ENCODE data around the gene UGT2B28.
"Not testable (repeated sequence)": the region's sequence is repeated elsewhere in the genome, so short reads cannot be mapped to it uniquely, and the experiment has no call there.

UGT2B28 gene

DNA sequence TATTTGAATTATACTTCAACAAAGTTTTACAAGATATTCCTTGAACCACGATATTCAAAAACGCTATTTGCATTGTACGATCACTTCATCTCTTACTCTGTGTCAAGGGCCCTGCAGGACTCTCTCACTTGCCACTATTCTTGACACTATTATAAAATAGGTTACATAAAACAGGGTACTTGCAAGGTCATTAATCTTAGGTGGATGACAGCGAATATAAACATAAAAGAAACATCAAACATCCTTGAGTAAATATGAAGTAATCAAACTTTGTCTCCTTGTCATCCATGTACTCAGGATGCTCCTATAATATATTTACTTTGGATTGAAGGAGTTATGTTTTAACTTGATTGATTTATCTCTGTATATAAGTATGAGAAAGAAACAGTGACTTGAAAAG, at the start of gene UGT2B28:
Gene UGT2B28 (plus strand): TSS at position 395 of the 400 bp plus-strand sequence. CDS start 26 bp downstream, outside the sequence.
- H3K4me3 ChIP-seq (ENCODE audit: low read depth, low read length) = not testable (repeated sequence)

DNA sequence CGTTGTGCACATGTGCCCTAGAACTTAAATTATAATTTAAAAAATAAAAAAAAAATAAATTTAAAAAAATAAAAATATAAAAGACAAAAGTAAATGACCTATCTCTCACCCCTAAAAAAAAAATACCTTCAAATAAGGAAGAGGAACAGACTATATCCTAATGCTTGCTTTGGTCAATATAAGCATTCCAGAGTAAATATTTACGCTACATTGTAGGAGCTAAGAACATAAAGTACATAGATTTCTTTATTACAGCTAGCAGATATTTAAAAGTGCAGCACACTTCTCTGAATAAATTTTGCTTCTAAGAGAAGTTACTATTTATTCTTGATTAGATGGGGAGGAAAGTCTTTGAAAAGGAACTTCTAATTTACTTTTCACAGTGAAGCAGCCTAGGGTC, 41.2 kb upstream of the UGT2B28 start:
- TF ChIP-seq, protein P1, sequence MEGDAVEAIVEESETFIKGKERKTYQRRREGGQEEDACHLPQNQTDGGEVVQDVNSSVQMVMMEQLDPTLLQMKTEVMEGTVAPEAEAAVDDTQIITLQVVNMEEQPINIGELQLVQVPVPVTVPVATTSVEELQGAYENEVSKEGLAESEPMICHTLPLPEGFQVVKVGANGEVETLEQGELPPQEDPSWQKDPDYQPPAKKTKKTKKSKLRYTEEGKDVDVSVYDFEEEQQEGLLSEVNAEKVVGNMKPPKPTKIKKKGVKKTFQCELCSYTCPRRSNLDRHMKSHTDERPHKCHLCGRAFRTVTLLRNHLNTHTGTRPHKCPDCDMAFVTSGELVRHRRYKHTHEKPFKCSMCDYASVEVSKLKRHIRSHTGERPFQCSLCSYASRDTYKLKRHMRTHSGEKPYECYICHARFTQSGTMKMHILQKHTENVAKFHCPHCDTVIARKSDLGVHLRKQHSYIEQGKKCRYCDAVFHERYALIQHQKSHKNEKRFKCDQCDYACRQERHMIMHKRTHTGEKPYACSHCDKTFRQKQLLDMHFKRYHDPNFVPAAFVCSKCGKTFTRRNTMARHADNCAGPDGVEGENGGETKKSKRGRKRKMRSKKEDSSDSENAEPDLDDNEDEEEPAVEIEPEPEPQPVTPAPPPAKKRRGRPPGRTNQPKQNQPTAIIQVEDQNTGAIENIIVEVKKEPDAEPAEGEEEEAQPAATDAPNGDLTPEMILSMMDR (IDR thresholded peaks at IDR 0.05; ENCODE audit: low read depth, low read length) = no peak

DNA sequence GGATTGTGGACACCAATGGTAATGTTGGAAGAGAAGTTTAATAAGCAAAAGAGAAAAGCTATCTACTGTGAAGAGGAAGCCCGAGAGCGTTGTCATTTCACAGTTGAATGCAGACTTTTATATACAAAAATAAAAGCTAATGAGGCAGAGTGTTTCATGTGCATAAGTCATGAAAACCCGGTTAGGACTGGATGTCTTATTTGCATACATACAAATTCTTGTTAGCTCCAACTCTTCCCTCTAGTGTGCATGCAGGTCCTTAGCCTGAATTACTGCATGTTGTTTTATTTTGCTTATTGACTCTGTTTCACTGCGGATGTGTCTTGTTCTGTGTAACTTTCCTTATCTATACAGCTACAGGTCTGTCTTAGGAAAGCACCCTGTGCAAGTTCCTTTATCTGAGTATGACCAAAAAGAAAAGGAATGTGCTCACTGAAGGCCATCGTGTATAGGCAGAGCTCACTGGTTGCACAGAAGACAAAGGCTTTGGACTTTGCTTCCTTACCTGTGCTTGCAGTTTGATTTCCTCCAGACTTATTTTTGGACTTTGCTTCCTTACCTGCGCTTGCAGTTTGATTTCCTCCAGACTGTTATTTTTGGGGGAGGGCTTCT, 40.6 kb upstream of the UGT2B28 start:
- TF ChIP-seq, protein P1 (IDR thresholded peaks at IDR 0.05; ENCODE audit: low read depth, low read length) = no peak
- no peak overlapping the region for H3K4me3 ChIP-seq (ENCODE audit: low read depth, low read length)

More for the DNA sequence above, 41.2 kb upstream of the UGT2B28 start:
- H3K4me3 ChIP-seq (ENCODE audit: low read depth, low read length) = no peak overlapping the region

DNA sequence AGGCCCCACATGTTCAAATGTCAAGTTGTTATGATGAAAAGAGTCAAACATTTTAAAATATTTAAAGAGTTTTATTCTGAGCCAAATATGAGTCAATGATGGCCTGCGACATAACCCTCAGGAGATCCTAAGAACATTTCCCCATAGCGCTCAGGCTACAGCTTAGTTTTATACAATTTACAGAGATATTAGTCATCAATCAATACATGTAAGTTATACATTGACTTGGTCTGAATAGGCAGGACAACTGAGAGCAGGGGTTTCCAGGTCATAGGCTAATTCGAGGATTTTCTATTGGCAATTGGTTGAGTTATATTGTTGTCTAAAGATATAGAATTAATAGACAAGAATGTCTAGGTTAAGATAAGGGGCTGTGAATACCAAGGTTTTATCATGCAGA, 39.5 kb upstream of the UGT2B28 start:
- H3K4me3 ChIP-seq (ENCODE audit: low read depth, low read length) = not testable (repeated sequence)

DNA sequence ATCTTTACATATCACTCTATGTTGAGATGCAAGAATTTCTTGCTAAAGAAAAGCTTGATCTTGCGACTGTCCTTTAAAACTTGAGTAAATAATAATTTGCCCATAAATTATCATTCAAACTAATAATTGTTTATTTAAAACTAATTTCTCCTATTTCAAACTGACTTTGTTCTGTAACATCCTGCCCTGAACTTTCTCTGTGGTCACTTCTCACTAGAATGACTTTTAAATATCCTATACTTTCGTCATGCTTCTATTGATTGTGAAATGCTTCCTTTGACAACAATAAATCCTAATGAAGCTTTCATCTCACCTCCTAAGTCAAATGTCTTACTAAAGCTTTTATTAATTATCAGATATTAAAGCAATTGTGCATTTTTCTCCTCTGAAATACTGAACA, 38.5 kb upstream of the UGT2B28 start:
- H3K4me3 ChIP-seq (ENCODE audit: low read depth, low read length) = not testable (repeated sequence)

DNA sequence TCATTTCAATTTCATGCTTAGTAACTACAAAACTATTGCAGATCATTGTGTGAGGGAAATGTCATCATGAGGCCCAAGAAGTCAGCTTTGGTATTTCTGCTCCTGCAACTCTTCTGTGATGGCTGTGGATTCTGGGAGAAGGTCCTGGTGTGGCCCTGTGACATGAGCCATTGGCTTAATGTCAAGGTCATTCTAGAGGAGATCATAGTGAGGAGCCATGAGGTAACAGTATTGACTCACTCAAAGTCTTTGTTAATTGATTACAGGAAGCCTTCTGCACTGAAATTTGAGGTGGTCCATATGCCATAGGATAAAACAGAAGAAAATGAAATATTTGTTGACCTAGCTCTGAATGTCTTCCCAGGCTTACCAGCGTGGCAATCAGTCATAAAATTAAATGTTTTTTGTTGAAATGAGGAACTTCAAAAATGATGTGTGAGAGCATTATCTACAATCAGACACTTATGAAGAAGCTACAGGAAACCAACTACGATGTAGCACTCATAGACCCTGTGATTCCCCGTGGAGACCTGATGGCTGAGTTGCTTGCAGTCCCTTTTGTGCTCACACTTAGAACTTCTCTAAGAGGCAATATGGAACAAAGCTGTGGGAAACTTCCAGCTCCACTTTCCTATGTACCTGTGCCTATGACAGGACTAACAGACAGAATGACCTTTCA, 37.6 kb upstream of the UGT2B28 start:
- H3K4me3 ChIP-seq (ENCODE audit: low read depth, low read length) = not testable (repeated sequence)

DNA sequence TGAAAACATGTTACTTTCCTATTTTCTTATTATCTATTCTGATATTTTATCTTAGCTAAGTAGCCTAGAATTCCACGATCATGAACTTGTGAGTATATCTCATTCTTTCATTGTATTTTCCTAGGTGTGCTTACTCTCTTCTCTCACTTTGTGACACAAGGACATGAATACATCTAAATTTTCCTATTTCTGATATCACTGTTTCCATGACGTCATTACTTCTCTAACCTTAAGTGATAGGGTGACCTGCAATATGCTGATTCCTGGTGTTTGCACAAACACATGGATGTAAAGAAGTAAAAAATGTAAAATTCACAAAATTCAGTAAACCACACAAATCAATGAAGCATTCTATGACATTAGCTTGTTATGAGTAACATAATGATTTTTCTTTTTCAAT, 29.4 kb upstream of the UGT2B28 start:
- not testable (repeated sequence) for H3K4me3 ChIP-seq (ENCODE audit: low read depth, low read length)

DNA sequence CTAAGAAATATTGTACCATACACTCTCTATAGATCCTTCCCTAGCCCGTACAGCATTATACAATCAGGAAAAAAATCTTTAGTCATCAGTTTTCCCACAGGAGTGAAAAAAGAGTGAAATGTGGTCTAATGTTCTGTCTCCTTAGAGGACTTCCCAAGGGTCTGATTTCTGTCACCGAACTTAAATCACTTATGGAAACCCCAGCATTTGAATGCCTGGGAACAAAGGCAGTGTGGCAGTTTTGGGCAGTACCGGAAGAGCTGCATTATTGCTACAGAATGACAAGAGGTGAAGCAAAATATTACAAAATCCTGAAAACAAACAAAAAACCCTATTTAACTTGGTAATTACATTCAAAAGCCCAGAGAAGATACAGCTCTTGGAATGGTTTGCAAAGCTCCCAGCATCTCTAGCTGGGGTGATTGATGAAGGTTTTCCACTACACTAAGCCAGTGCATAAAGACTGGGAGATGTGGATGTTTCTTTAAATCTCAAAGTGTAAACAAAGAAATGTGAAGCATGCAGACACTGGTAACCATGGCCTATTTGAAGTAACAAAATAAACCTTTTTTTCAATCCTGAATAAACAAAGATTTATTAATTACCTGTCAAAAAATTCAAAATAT, 27.0 kb upstream of the UGT2B28 start:
- not testable (repeated sequence) for H3K4me3 ChIP-seq (ENCODE audit: low read depth, low read length)

DNA sequence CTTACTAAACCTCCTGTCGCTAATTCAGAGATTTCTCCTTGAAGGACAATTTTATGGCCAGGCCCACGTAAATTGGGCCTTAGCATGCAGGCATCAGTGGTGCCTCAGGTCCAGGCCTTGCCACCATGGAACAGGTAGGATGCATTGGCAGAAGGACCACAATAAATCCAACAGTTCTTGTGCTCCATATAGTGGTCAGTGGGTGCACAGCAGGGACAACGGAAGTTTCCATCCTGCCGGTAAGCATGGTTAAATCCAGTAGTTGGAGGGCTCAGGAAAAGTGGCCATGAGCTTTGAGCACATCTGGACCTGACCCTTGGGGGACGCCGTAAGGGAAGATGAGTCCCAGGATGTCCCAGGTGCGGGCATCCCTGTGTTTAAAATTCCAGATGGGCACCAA, 11.7 kb upstream of the UGT2B28 start:
- not testable (repeated sequence) for H3K4me3 ChIP-seq (ENCODE audit: low read depth, low read length)

DNA sequence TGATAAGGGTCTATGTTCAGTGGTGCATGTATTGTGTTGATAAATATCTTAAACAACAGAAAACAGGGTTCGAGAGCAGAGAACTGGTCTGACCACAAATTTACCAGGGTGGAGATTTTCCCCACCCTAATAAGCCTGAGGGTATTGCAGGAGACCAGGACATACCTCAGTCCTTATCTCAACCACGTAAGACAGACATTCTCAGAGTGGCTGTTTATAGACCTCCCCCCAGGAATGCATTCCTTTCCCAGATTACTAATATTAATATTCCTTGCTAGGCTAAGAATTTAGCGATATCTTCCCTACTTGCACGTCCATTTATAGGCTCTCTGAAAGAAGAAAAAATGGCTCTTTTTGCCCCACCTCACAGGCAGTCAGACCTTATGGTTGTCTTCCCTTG, 16.1 kb downstream of the UGT2B28 start:
- H3K4me3 ChIP-seq (ENCODE audit: low read depth, low read length) = not testable (repeated sequence)

DNA sequence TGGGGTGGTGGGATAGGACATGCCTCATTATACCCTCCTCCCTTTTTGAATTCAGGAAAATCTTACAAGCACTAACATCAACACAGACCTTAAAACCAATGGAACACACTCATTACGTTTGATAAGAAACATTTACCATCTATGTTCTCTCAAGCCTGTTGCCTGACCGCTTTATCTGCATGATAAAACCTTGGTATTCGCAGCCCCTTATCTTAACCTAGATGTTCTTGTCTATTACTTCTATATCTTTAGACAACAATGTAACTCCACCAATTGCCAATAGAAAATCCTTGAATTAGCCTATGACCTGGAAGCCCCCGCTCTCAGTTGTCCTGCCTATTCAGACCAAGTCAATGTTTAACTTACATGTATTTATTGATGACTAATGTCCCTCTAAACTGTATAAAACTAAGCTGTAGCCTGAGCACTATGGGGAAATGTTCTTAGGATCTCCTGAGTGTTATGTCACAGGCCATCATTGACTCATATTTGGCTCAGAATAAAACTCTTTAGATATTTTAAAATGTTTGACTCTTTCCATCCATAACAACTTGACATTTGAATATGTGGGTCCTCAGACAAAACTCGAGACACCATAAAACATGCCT, 28.3 kb downstream of the UGT2B28 start:
- not testable (repeated sequence) for H3K4me3 ChIP-seq (ENCODE audit: low read depth, low read length)

DNA sequence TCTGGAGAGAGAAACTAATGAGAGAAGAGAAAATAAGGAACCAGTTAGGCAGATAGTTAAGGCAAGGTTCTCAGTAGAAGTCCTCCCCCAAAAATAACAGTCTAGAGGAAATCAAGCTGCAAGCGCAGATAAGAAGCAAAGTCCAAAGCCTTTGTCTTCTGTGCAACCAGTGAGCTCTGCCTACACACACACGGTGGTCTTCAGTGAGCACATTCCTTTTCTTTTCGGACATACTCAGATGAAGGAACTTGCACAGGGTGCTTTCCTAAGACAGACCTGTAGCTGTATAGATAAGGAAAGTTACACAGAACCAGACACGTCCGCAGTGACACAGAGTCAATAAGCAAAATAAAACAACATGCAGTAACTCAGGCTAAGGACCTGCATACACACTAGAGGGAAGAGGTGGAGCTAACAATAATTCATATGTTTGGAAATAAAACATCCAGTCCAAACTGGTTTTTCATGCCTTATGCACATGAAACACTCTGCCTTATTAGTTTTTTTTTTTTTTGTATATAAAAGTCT, 29.3 kb downstream of the UGT2B28 start:
- H3K4me3 ChIP-seq (ENCODE audit: low read depth, low read length) = not testable (repeated sequence)

DNA sequence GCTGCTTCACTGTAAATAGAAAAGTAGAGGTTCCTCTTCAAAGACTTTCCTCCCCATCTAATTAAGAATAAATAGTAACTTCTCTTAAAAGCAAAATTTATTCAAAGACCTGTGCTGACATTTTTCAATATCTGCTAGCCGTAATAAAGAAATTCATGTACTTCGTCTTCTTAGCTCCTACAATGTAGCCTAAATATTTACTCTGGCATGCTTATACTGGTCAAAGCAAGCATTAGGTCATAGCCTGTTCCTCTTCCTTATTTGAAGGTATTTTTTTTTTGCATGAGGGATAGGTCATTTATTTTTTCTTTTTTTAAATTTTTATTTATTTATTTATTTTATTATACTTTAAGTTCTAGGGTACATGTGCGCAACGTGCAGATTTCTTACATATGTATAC, 30.0 kb downstream of the UGT2B28 start:
- H3K4me3 ChIP-seq (ENCODE audit: low read depth, low read length) = not testable (repeated sequence)

DNA sequence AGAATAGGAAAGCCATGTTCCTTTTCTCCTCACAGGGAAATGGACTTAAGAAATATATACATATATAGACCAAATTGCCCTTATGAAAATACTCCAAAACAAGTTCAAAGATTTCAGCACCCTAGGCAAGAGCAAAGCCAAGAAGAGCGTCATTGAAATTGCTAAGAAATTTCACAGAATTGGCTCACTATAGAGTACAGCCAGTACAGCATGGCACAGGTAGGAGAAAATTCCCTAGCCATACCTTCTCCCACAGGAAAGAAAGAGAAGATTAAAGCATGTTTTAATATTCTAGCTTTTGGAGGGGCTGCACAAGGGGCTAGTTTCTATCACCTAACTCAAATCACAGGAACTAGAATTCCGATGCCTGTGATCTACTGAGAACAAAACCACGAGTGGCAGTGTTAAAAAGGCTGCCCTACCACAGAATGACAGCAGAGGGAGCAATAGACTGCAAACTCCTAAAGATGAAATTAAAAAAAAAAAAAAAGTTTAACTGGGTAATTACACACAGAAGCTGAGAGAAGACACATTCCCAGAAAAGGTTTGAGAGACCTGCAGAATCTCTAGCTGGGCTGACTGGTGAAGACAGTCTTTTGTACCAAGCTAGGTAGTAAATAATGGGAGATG, 37.5 kb downstream of the UGT2B28 start:
- H3K4me3 ChIP-seq (ENCODE audit: low read depth, low read length) = not testable (repeated sequence)
